Measurements from ENCODE around the gene RNF144B. TPM values are rescaled to one million over a fixed set of nuclear protein-coding genes. Genes with fewer than 3 reads are reported as not detected.

RNF144B gene
- polyA plus RNA-seq, 3 donors: 25.6 to 31.0 (median 27.9) TPM

DNA sequence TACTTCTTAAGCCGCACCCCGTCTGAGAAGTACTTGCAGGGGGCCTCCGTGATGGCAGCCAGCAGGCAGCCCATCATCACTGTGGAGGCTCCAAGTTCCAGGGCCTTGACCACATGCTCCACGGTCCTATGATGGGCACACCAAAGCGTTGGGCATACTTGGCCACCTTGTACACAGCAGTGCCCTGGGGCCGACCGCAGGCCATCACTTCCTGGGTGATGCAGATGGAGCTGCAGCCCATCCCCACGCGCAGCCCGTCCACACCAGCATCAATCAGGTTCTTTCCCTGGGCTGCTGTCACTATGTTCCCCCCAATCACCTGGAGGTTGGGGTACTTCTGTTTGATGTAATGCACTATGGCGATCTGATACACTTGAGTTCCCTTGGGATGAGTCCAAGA is 19.8 kb upstream of the RNF144B start:
- intact Hi-C loops (cut with micrococcal nuclease): no loop called here
- Histone ChIP-seq H4K20me1 (ENCODE audit: insufficient read depth, low read length) (no peaks in the 10 kb centered on the region), H3K79me2 (ENCODE audit: insufficient read depth, low read length) (no peaks in the 10 kb centered on the region), H3K36me3 (replicated peaks in 1 of 2; ENCODE audit: control insufficient read depth in 1 of 2, insufficient read depth in 2 of 2, low read length in 2 of 2) (no peaks in the 10 kb centered on the region), H3K9ac (ENCODE audit: insufficient read depth, low read length, poor library complexity, severe bottlenecking) (no peak overlapping the region), H3K27me3 (ENCODE audit: control insufficient read depth in 2 of 2, insufficient read depth in 2 of 2, low read length in 2 of 2) (no peaks in the 10 kb centered on the region), H3K27ac (ENCODE audit: low read depth in 1 of 2, low read length in 2 of 2) (no peak overlapping the region), H3K4me2 (replicated peaks; ENCODE audit: extremely low read depth, low read length, poor library complexity, severe bottlenecking) (no peak overlapping the region), H3K4me3 (replicated peaks in 1 of 3; ENCODE audit: low read depth in 2 of 3, low read length in 3 of 3) (no peak overlapping the region), H2AFZ (ENCODE audit: insufficient read depth, low read depth, low read length, poor library complexity, severe bottlenecking) (no peak overlapping the region), H3K4me1 (ENCODE audit: control insufficient read depth in 1 of 2, insufficient read depth in 2 of 2, low read length in 2 of 2) (no peaks in the 10 kb centered on the region), H3K9me3 (replicated peaks in 1 of 2; ENCODE audit: control insufficient read depth in 1 of 2, insufficient read depth in 1 of 2, low read length in 2 of 2) (peaks cover 0 to 27% of the 10 kb centered on the region in 2 donors)
- Mint-ChIP-seq H3K36me3 (peaks cover 0 to 2% of the 10 kb centered on the region in 2 donors), H3K9me3 (peaks cover 7 to 14% (median 9%) of the 10 kb centered on the region in 7 donors), H3K4me3 (no peak overlapping the region), H3K27me3 (ENCODE audit: low read depth in 3 of 3) (no peaks in the 10 kb centered on the region), H3K4me1 (no peaks in the 10 kb centered on the region), H3K27ac (no peak overlapping the region)
- 100% methylated on average over 7 of the region's 11 CpGs for WGBS (ENCODE audit: insufficient coverage)
- DNase-seq: no peak
- no peak for TF ChIP-seq CTCF (IDR thresholded peaks at IDR 0.05)

GRCh38 chr6:18368277-18369105 is 18.7 kb upstream of the RNF144B start:
- Histone ChIP-seq H3K4me3 (replicated peaks in 1 of 3; ENCODE audit: low read depth in 2 of 3, low read length in 3 of 3) (no peak overlapping the region), H2AFZ (ENCODE audit: insufficient read depth, low read depth, low read length, poor library complexity, severe bottlenecking) (no peak overlapping the region), H3K4me2 (replicated peaks; ENCODE audit: extremely low read depth, low read length, poor library complexity, severe bottlenecking) (no peak overlapping the region), H3K9ac (ENCODE audit: insufficient read depth, low read length, poor library complexity, severe bottlenecking) (no peak overlapping the region), H3K9me3 (replicated peaks in 1 of 2; ENCODE audit: control insufficient read depth in 1 of 2, insufficient read depth in 1 of 2, low read length in 2 of 2) (peaks cover 0 to 27% of the 10 kb centered on the region in 2 donors), H3K4me1 (ENCODE audit: control insufficient read depth in 1 of 2, insufficient read depth in 2 of 2, low read length in 2 of 2) (no peaks in the 10 kb centered on the region), H3K27me3 (ENCODE audit: control insufficient read depth in 2 of 2, insufficient read depth in 2 of 2, low read length in 2 of 2) (no peaks in the 10 kb centered on the region), H3K36me3 (replicated peaks in 1 of 2; ENCODE audit: control insufficient read depth in 1 of 2, insufficient read depth in 2 of 2, low read length in 2 of 2) (no peaks in the 10 kb centered on the region), H4K20me1 (ENCODE audit: insufficient read depth, low read length) (no peaks in the 10 kb centered on the region), H3K27ac (ENCODE audit: low read depth in 1 of 2, low read length in 2 of 2) (no peak overlapping the region), H3K79me2 (ENCODE audit: insufficient read depth, low read length) (no peaks in the 10 kb centered on the region)
- Mint-ChIP-seq H3K9me3 (peaks cover 7 to 14% (median 9%) of the 10 kb centered on the region in 7 donors), H3K4me3 (no peak overlapping the region), H3K27ac (no peak overlapping the region), H3K27me3 (ENCODE audit: low read depth in 3 of 3) (no peaks in the 10 kb centered on the region), H3K36me3 (peaks cover 0 to 2% of the 10 kb centered on the region in 2 donors), H3K4me1 (no peaks in the 10 kb centered on the region)
- 96% methylated on average over 18 of the region's 25 CpGs for WGBS (ENCODE audit: insufficient coverage)
- no peak for TF ChIP-seq CTCF (IDR thresholded peaks at IDR 0.05)
- no peak for DNase-seq
- intact Hi-C loops (cut with micrococcal nuclease): no loop called here
